Keratinocyte (primary cell): ENCODE measurements around the gene DGKQ. TPM values are rescaled to one million over a fixed set of nuclear protein-coding genes. Genes with fewer than 3 reads are reported as not detected.

Experiments
- DNase-seq: peaks from one replicate; pipeline ENCODE4 v3.0.0-alpha.2; 2011; ENCODE audit warnings: low read depth, missing footprints, low spot score
- FAIRE-seq: peaks from 2 replicates; lab custom pipeline; 2011; peaks lifted over from hg19 to GRCh38; lab: Jason Lieb, UNC
- H2AFZ ChIP-seq: 2 replicates; pipeline ENCODE4 v1.6.0; 2012; ENCODE audit warnings: low read length, control low read depth, inconsistent platforms; ENCODE audit not compliant: control insufficient read depth
- H3K27ac ChIP-seq: 2 replicates; pipeline ENCODE4 v1.5.1; 2011; ENCODE audit warnings: low read length; ENCODE audit not compliant: control insufficient read depth, insufficient read depth
- H3K27me3 ChIP-seq: 3 replicates; pipeline ENCODE4 v1.6.0; 2011; ENCODE audit warnings: low read length; ENCODE audit not compliant: control insufficient read depth, insufficient read depth; ENCODE audit errors: extremely low read depth
- H3K36me3 ChIP-seq, 2 experiments: 2 replicates in 1 of 2; 3 replicates in 1 of 2; pipeline ENCODE4 v1.5.1; 2011; ENCODE audit warnings: low read length in 2 of 2, mild to moderate bottlenecking in 1 of 2; ENCODE audit not compliant: control insufficient read depth in 2 of 2, insufficient read depth in 2 of 2; ENCODE audit errors: extremely low read depth in 1 of 2
- H3K4me1 ChIP-seq: 3 replicates; pipeline ENCODE4 v1.5.1; 2011; ENCODE audit warnings: low read length; ENCODE audit not compliant: control insufficient read depth, insufficient read depth; ENCODE audit errors: extremely low read depth
- H3K4me2 ChIP-seq: 3 replicates; pipeline ENCODE4 v1.6.0; 2011; ENCODE audit warnings: low read depth, low read length; ENCODE audit not compliant: control insufficient read depth, insufficient read depth; ENCODE audit errors: extremely low read depth
- H3K4me3 ChIP-seq, 3 experiments: fragments of 200-600 bp in 1 of 3; sonication (generic) in 1 of 3; 2 replicates in 2 of 3; 3 replicates in 1 of 3; pipeline ENCODE4 v1.5.1; 2011 to 2016; ENCODE audit warnings: low read length in 3 of 3, mild to moderate bottlenecking in 3 of 3, control low read depth in 2 of 3, inconsistent platforms in 1 of 3, low read depth in 1 of 3, mixed read lengths in 1 of 3, mixed run types in 1 of 3, moderate library complexity in 1 of 3; ENCODE audit not compliant: control insufficient read depth in 2 of 3, insufficient read depth in 2 of 3; ENCODE audit errors: extremely low read depth in 1 of 3
- H3K79me2 ChIP-seq: 2 replicates; pipeline ENCODE4 v1.6.0; 2012; ENCODE audit warnings: low read length; ENCODE audit not compliant: control insufficient read depth, insufficient read depth
- H3K9ac ChIP-seq: 3 replicates; pipeline ENCODE4 v1.6.0; 2011; ENCODE audit warnings: low read length; ENCODE audit not compliant: control insufficient read depth, insufficient read depth; ENCODE audit errors: extremely low read depth
- H3K9me1 ChIP-seq: 3 replicates; pipeline ENCODE4 v1.6.0; 2011; ENCODE audit warnings: low read length; ENCODE audit not compliant: control insufficient read depth, insufficient read depth; ENCODE audit errors: extremely low read depth
- H3K9me3 ChIP-seq: 2 replicates; pipeline ENCODE4 v1.5.1; 2012; ENCODE audit warnings: low read depth, low read length; ENCODE audit not compliant: control insufficient read depth
- H4K20me1 ChIP-seq: 3 replicates; pipeline ENCODE4 v1.6.0; 2011; ENCODE audit warnings: low read length; ENCODE audit not compliant: control insufficient read depth, insufficient read depth; ENCODE audit errors: extremely low read depth
- CTCF ChIP-seq, 3 experiments: IDR thresholded peaks in 1 of 3; conservative IDR thresholded peaks in 1 of 3; optimal IDR thresholded peaks in 1 of 3; 2 replicates in 2 of 3; 3 replicates in 1 of 3; pipeline versions ENCODE3 to v1.5.1; 2011; ENCODE audit warnings: low read length in 3 of 3, mild to moderate bottlenecking in 3 of 3, moderate library complexity in 2 of 3, control low read depth in 1 of 3, inconsistent platforms in 1 of 3; ENCODE audit not compliant: insufficient read depth in 2 of 3; ENCODE audit errors: extremely low read depth in 1 of 3
- EZH2 ChIP-seq: IDR thresholded peaks from one replicate; pipeline ENCODE4 v1.6.1; 2012; ENCODE audit warnings: inconsistent platforms, mild to moderate bottlenecking, low read length, moderate library complexity
- dilution Hi-C: fragments of 300-500 bp; cut with MboI; formaldehyde crosslinking; loops from one replicate; pipeline ENCODE4 v1.7.0; 2020; ENCODE audit warnings: low sequenced_read_pairs; ENCODE audit not compliant: extremely low pct_ligation_motif_present
- polyA plus RNA-seq, 5 experiments: library from polyadenylated mRNA; depleted of rRNA in 3 of 5; stranded (reverse) in 3 of 5; stranded (forward) in 1 of 5; unstranded in 1 of 5; fragments of >200 nt; gene quantifications; 1 replicate in 1 of 5; 2 replicates in 3 of 5; 3 replicates in 1 of 5; pipeline versions ENCODE4 v1.2.1 to v1.2.3, GENCODE V29; 2011 to 2012; ENCODE audit warnings: missing spikeins in 2 of 5, low read depth in 1 of 5, low replicate concordance in 1 of 5

The DGKQ gene
- polyA plus RNA-seq, 1 donor (not counting 4 experiments of a cell fraction or from before 2014, with no cell fraction given) = 5.3 TPM

GRCh38 chr4:958314-958665 is 15.1 kb downstream of the DGKQ start:
- no peaks in the 10 kb centered on the region for H3K27me3 ChIP-seq
- no peak for FAIRE-seq
- no peaks in the 10 kb centered on the region for H3K79me2 ChIP-seq
- peaks cover 3% of the 10 kb centered on the region for H3K9me1 ChIP-seq
- no peak overlapping the region for H2AFZ ChIP-seq
- no peak overlapping the region for H3K4me3 ChIP-seq
- no peak overlapping the region for H3K9ac ChIP-seq
- no peak for TF ChIP-seq EZH2
- no peak for TF ChIP-seq CTCF (optimal IDR thresholded peaks at IDR 0.05 in 1 of 3, IDR thresholded peaks at IDR 0.05 in 1 of 3, conservative IDR thresholded peaks at IDR 0.05 in 1 of 3; ENCODE audit: extremely low read depth in 1 of 3, insufficient read depth in 2 of 3, low read length in 3 of 3)
- dilution Hi-C loops = no loop called here
- no peaks in the 10 kb centered on the region for H3K9me3 ChIP-seq
- no peak for DNase-seq
- H3K36me3 ChIP-seq = peaks cover 0 to 9% of the 10 kb centered on the region in 2 experiments
- peaks cover 7% of the 10 kb centered on the region for H3K4me1 ChIP-seq
- no peak overlapping the region for H3K4me2 ChIP-seq
- H3K27ac ChIP-seq = no peak overlapping the region
- H4K20me1 ChIP-seq = peaks cover 6% of the 10 kb centered on the region

DNA sequence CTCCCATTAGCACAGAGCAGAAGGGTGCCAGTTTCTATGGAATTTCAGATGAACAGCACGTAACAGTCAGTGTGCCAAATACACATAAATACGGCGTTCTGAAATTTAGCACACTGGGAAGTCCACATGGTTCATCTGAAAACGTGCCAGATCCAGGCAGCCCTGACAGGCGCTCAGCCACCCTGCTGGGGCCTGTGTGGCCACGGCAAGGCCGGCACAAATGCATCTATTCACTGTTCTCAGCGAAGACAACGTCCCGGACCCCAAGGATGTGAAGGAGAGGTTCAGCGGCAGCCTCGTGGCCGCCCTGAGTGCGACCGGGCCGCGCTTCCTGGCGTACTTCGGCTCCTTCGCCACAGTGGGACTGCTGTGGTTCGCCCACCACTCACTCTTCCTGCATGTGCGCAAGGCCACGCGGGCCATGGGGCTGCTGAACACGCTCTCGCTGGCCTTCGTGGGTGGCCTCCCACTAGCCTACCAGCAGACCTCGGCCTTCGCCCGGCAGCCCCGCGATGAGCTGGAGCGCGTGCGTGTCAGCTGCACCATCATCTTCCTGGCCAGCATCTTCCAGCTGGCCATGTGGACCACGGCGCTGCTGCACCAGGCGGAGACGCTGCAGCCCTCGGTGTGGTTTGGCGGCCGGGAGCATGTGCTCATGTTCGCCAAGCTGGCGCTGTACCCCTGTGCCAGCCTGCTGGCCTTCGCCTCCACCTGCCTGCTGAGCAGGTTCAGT is 15.6 kb downstream of the DGKQ start:
- no peak for TF ChIP-seq CTCF (optimal IDR thresholded peaks at IDR 0.05 in 1 of 3, IDR thresholded peaks at IDR 0.05 in 1 of 3, conservative IDR thresholded peaks at IDR 0.05 in 1 of 3; ENCODE audit: extremely low read depth in 1 of 3, insufficient read depth in 2 of 3, low read length in 3 of 3)
- no peak for TF ChIP-seq EZH2
- no peaks in the 10 kb centered on the region for H3K9me3 ChIP-seq
- peaks cover 7% of the 10 kb centered on the region for H3K4me1 ChIP-seq
- H3K36me3 ChIP-seq = peaks cover 0 to 9% of the 10 kb centered on the region in 2 experiments
- H3K79me2 ChIP-seq = no peaks in the 10 kb centered on the region
- H3K9me1 ChIP-seq = peaks cover 3% of the 10 kb centered on the region
- DNase-seq = no peak
- no peak overlapping the region for H3K9ac ChIP-seq
- H3K27me3 ChIP-seq = no peaks in the 10 kb centered on the region
- no peak for FAIRE-seq
- H3K4me3 ChIP-seq = no peak overlapping the region
- dilution Hi-C loops = no loop called here
- no peak overlapping the region for H3K4me2 ChIP-seq
- H3K27ac ChIP-seq = no peak overlapping the region
- H4K20me1 ChIP-seq = peaks cover 6% of the 10 kb centered on the region
- H2AFZ ChIP-seq = no peak overlapping the region
